ENCODE data around the gene SEC16B. TPM values are rescaled to one million over a fixed set of nuclear protein-coding genes. Genes with fewer than 3 reads are reported as not detected.

SEC16B gene
- total and polyA plus RNA-seq, 4 donors: 10.9 to 56.8 (median 29.4) TPM

GRCh38 chr1:177975588-177976495 lies 6.0 kb upstream of the SEC16B start (continued):
- TF ChIP-seq, protein P1, sequence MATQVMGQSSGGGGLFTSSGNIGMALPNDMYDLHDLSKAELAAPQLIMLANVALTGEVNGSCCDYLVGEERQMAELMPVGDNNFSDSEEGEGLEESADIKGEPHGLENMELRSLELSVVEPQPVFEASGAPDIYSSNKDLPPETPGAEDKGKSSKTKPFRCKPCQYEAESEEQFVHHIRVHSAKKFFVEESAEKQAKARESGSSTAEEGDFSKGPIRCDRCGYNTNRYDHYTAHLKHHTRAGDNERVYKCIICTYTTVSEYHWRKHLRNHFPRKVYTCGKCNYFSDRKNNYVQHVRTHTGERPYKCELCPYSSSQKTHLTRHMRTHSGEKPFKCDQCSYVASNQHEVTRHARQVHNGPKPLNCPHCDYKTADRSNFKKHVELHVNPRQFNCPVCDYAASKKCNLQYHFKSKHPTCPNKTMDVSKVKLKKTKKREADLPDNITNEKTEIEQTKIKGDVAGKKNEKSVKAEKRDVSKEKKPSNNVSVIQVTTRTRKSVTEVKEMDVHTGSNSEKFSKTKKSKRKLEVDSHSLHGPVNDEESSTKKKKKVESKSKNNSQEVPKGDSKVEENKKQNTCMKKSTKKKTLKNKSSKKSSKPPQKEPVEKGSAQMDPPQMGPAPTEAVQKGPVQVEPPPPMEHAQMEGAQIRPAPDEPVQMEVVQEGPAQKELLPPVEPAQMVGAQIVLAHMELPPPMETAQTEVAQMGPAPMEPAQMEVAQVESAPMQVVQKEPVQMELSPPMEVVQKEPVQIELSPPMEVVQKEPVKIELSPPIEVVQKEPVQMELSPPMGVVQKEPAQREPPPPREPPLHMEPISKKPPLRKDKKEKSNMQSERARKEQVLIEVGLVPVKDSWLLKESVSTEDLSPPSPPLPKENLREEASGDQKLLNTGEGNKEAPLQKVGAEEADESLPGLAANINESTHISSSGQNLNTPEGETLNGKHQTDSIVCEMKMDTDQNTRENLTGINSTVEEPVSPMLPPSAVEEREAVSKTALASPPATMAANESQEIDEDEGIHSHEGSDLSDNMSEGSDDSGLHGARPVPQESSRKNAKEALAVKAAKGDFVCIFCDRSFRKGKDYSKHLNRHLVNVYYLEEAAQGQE (IDR thresholded peaks at IDR 0.05): no peak

- DNase-seq (ENCODE audit: low spot score): no peak
- Histone ChIP-seq H3K4me1 (ENCODE audit: control insufficient read depth in 4 of 4, insufficient read depth in 4 of 4, low read length in 3 of 4) (peaks cover 0 to 5% (median 1%) of the 10 kb centered on the region in 4 donors), H3K9ac (ENCODE audit: low read depth in 1 of 2, low read length in 2 of 2) (no peak overlapping the region), H3K27me3 (ENCODE audit: control insufficient read depth in 4 of 4, insufficient read depth in 4 of 4, low read length in 3 of 4) (no peaks in the 10 kb centered on the region), H3K27ac (ENCODE audit: low read depth in 1 of 2, low read length in 2 of 2) (no peak overlapping the region), H3K4me3 (ENCODE audit: low read depth in 1 of 3, low read length in 3 of 3) (no peak overlapping the region), H3K36me3 (ENCODE audit: control insufficient read depth in 4 of 4, insufficient read depth in 3 of 4, low read depth in 1 of 4, low read length in 3 of 4) (peaks cover 0 to 7% (median under 1%) of the 10 kb centered on the region in 4 donors), H3K9me3 (ENCODE audit: control insufficient read depth in 4 of 4, low read length in 3 of 4) (no peaks in the 10 kb centered on the region)
- TF ChIP-seq NR2F2 (IDR thresholded peaks at IDR 0.05): no peak
- TF ChIP-seq YY1 (IDR thresholded peaks at IDR 0.05): no peak
- TF ChIP-seq HNF4G (IDR thresholded peaks at IDR 0.05): no peak
- no peak for TF ChIP-seq JUND (IDR thresholded peaks at IDR 0.05)
- TF ChIP-seq, protein P1 (IDR thresholded peaks at IDR 0.05): no peak
- no peak for TF ChIP-seq SP1 (IDR thresholded peaks at IDR 0.05)
- no peak for TF ChIP-seq FOXA2 (IDR thresholded peaks at IDR 0.05)
- TF ChIP-seq FOXA1 (IDR thresholded peaks at IDR 0.05): no peak
- TF ChIP-seq CTCF (IDR thresholded peaks at IDR 0.05; ENCODE audit: low read depth, low read length, missing input control): no peak
- TF ChIP-seq, protein P2, sequence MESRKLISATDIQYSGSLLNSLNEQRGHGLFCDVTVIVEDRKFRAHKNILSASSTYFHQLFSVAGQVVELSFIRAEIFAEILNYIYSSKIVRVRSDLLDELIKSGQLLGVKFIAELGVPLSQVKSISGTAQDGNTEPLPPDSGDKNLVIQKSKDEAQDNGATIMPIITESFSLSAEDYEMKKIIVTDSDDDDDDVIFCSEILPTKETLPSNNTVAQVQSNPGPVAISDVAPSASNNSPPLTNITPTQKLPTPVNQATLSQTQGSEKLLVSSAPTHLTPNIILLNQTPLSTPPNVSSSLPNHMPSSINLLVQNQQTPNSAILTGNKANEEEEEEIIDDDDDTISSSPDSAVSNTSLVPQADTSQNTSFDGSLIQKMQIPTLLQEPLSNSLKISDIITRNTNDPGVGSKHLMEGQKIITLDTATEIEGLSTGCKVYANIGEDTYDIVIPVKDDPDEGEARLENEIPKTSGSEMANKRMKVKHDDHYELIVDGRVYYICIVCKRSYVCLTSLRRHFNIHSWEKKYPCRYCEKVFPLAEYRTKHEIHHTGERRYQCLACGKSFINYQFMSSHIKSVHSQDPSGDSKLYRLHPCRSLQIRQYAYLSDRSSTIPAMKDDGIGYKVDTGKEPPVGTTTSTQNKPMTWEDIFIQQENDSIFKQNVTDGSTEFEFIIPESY (IDR thresholded peaks at IDR 0.05): no peak
- no peak for TF ChIP-seq GABPA (IDR thresholded peaks at IDR 0.05 in 1 of 2, conservative IDR thresholded peaks at IDR 0.05 in 1 of 2)
- TF ChIP-seq TAF1 (conservative IDR thresholded peaks at IDR 0.05): no peak
- no peak for TF ChIP-seq RAD21 (IDR thresholded peaks at IDR 0.05)
- TF ChIP-seq HNF4A (conservative IDR thresholded peaks at IDR 0.05): no peak
- no peak for TF ChIP-seq MAX (IDR thresholded peaks at IDR 0.05)
- TF ChIP-seq ATF3 (IDR thresholded peaks at IDR 0.05): no peak
- no peak for TF ChIP-seq RXRA (IDR thresholded peaks at IDR 0.05)
- TF ChIP-seq EGR1 (IDR thresholded peaks at IDR 0.05; ENCODE audit: low read depth in 2 of 2): no peak
- WGBS: 85% methylated on average over 3 of the region's 3 CpGs
Observed at GRCh38 chr1:177973585-177973984, 3.7 kb upstream of the SEC16B start.

Data from liver (tissue), 9 donors.